Neural progenitor cell (in vitro differentiated cells): ENCODE results near the gene TKFC. TPM values are rescaled to one million over a fixed set of nuclear protein-coding genes. Genes with fewer than 3 reads are reported as not detected.

Source experiments
- DNase-seq: peaks from one replicate; pipeline ENCODE4 v3.0.0-alpha.2; 2016; ENCODE audit warnings: low spot score
- H2AFZ ChIP-seq: fragments of 200-600 bp; sonication (generic); replicated peaks from 2 replicates; pipeline ENCODE4 v1.6.1; 2016; ENCODE audit warnings: antibody characterized with exemption
- H3F3A ChIP-seq: fragments of 200-600 bp; sonication (generic); 2 replicates; pipeline ENCODE4 v1.6.1; 2016; ENCODE audit warnings: antibody characterized with exemption, low read depth
- H3K27ac ChIP-seq: fragments of 200-600 bp; sonication (generic); 2 replicates; pipeline ENCODE4 v1.5.1; 2016; ENCODE audit warnings: mild to moderate bottlenecking
- H3K27me3 ChIP-seq: fragments of 200-600 bp; sonication (generic); 2 replicates; pipeline ENCODE4 v1.6.1; 2016; ENCODE audit warnings: mild to moderate bottlenecking, moderate library complexity
- H3K36me3 ChIP-seq: fragments of 200-600 bp; sonication (generic); 2 replicates; pipeline ENCODE4 v1.5.1; 2016
- H3K4me1 ChIP-seq: fragments of 200-600 bp; sonication (generic); 2 replicates; pipeline ENCODE4 v1.6.1; 2016; ENCODE audit warnings: mixed run types
- H3K4me2 ChIP-seq: fragments of 200-600 bp; sonication (generic); 2 replicates; pipeline ENCODE4 v1.6.1; 2016
- H3K4me3 ChIP-seq: fragments of 200-600 bp; sonication (generic); 2 replicates; pipeline ENCODE4 v1.5.1; 2016
- H3K79me2 ChIP-seq: fragments of 200-600 bp; sonication (generic); 2 replicates; pipeline ENCODE4 v1.6.1; 2016; ENCODE audit warnings: low read depth
- H3K9ac ChIP-seq: fragments of 200-600 bp; sonication (generic); 2 replicates; pipeline ENCODE4 v1.6.1; 2016
- H3K9me3 ChIP-seq: fragments of 200-600 bp; sonication (generic); 2 replicates; pipeline ENCODE4 v1.5.1; 2016; ENCODE audit warnings: low read depth
- H4K20me1 ChIP-seq: fragments of 200-600 bp; sonication (generic); 2 replicates; pipeline ENCODE4 v1.6.1; 2016; ENCODE audit warnings: low read depth
- H3K27ac Mint-ChIP-seq: 3 replicates; pipeline ENCODE4 v1.8.0; 2021; ENCODE audit warnings: mixed read lengths
- H3K27me3 Mint-ChIP-seq: 2 replicates; pipeline ENCODE4 v1.8.0; 2022; ENCODE audit warnings: low read depth, mild to moderate bottlenecking, inconsistent platforms, moderate library complexity, mixed read lengths; ENCODE audit not compliant: insufficient read depth
- H3K36me3 Mint-ChIP-seq: 3 replicates; pipeline ENCODE4 v1.8.0; 2021; ENCODE audit warnings: mixed read lengths
- H3K4me1 Mint-ChIP-seq: 3 replicates; pipeline ENCODE4 v1.8.0; 2021; ENCODE audit warnings: mixed read lengths
- H3K4me3 Mint-ChIP-seq: 3 replicates; pipeline ENCODE4 v1.8.0; 2021; ENCODE audit warnings: mild to moderate bottlenecking, moderate library complexity, mixed read lengths
- H3K9me3 Mint-ChIP-seq: 3 replicates; pipeline ENCODE4 v1.8.0; 2020; ENCODE audit warnings: mixed read lengths
- CTCF ChIP-seq: fragments of 200-600 bp; sonication (generic); IDR thresholded peaks from 2 replicates; pipeline ENCODE4 v1.5.1; 2017; ENCODE audit warnings: antibody characterized with exemption, mild to moderate bottlenecking
- EZH2 ChIP-seq: fragments of 200-600 bp; sonication (generic); IDR thresholded peaks from 2 replicates; pipeline ENCODE4 v1.6.1; 2017; ENCODE audit warnings: antibody characterized with exemption, mild to moderate bottlenecking, moderate library complexity
- EZH2phosphoT487 ChIP-seq: fragments of 200-600 bp; sonication (generic); IDR thresholded peaks from 2 replicates; pipeline ENCODE4 v1.6.1; 2017; ENCODE audit warnings: antibody characterized with exemption
- total RNA-seq: library from RNA; depleted of rRNA; stranded (reverse); fragments of >200 nt; gene quantifications from 2 replicates; pipeline ENCODE4 v1.2.3, GENCODE V29; 2015; ENCODE audit warnings: low replicate concordance

TKFC gene
- total RNA-seq, 1 donor from 2014 or later = 27.3 TPM

GRCh38 chr11:61333550-61334433, 764 bp downstream of the TKFC start:
- Histone ChIP-seq H3K9me3 (no peaks in the 10 kb centered on the region), H3K4me3 (peak overlapping the region; percentile 93), H3K9ac (peak overlapping the region; percentile 98), H3F3A (peaks cover 25% of the 10 kb centered on the region), H3K4me1 (peaks cover 11% of the 10 kb centered on the region), H3K79me2 (peaks cover 52% of the 10 kb centered on the region), H3K27ac (peak overlapping the region; percentile 62), H2AFZ (peak overlapping the region; percentile 15), H3K27me3 (no peaks in the 10 kb centered on the region), H3K4me2 (peak overlapping the region; percentile 98), H4K20me1 (peaks cover 29% of the 10 kb centered on the region), H3K36me3 (no peaks in the 10 kb centered on the region)
- DNase-seq = no peak
- no peaks in the 10 kb centered on the region for H3K9me3 Mint-ChIP-seq
- H3K4me3 Mint-ChIP-seq = peak overlapping the region; percentile 97
- H3K27me3 Mint-ChIP-seq = peaks cover 4% of the 10 kb centered on the region
- peaks cover 39% of the 10 kb centered on the region for H3K4me1 Mint-ChIP-seq
- H3K27ac Mint-ChIP-seq = peak overlapping the region; percentile 92
- peaks cover 14% of the 10 kb centered on the region for H3K36me3 Mint-ChIP-seq
- no peak for TF ChIP-seq EZH2phosphoT487
- TF ChIP-seq CTCF = no peak
- TF ChIP-seq EZH2 = no peak

- Histone ChIP-seq H4K20me1 (peaks cover 23% of the 10 kb centered on the region), H3K27me3 (no peaks in the 10 kb centered on the region), H2AFZ (no peak overlapping the region), H3K9me3 (no peaks in the 10 kb centered on the region), H3K79me2 (peaks cover 43% of the 10 kb centered on the region), H3K9ac (no peak overlapping the region), H3K4me1 (peaks cover 11% of the 10 kb centered on the region), H3K4me2 (no peak overlapping the region), H3K4me3 (no peak overlapping the region), H3K27ac (no peak overlapping the region), H3K36me3 (no peaks in the 10 kb centered on the region), H3F3A (peaks cover 25% of the 10 kb centered on the region)
- Mint-ChIP-seq H3K27ac (peak overlapping the region; percentile 79), H3K27me3 (peaks cover 4% of the 10 kb centered on the region), H3K9me3 (no peaks in the 10 kb centered on the region), H3K36me3 (peaks cover 13% of the 10 kb centered on the region), H3K4me1 (peaks cover 39% of the 10 kb centered on the region), H3K4me3 (peak overlapping the region; percentile 97)
- no peak for DNase-seq
- TF ChIP-seq EZH2phosphoT487 (no peak), CTCF (no peak), EZH2 (no peak)
Observed at GRCh38 chr11:61334434-61335354, 1.7 kb downstream of the TKFC start.

GRCh38 chr11:61335355-61335710, 2.3 kb downstream of the TKFC start:
- Histone ChIP-seq H3K4me2 (no peak overlapping the region), H2AFZ (no peak overlapping the region), H3K9ac (no peak overlapping the region), H3K4me3 (no peak overlapping the region), H4K20me1 (peaks cover 17% of the 10 kb centered on the region), H3K36me3 (no peaks in the 10 kb centered on the region), H3K79me2 (peaks cover 36% of the 10 kb centered on the region), H3K27ac (no peak overlapping the region), H3K4me1 (peaks cover 11% of the 10 kb centered on the region), H3K27me3 (no peaks in the 10 kb centered on the region), H3F3A (peaks cover 25% of the 10 kb centered on the region), H3K9me3 (no peaks in the 10 kb centered on the region)
- DNase-seq = no peak
- Mint-ChIP-seq H3K4me3 (peak overlapping the region; percentile 48), H3K36me3 (peaks cover 13% of the 10 kb centered on the region), H3K4me1 (peaks cover 39% of the 10 kb centered on the region), H3K27me3 (peaks cover 4% of the 10 kb centered on the region), H3K27ac (no peak overlapping the region), H3K9me3 (no peaks in the 10 kb centered on the region)
- TF ChIP-seq EZH2 = no peak
